Measurements from ENCODE around the gene LGALS16. TPM values are rescaled to one million over a fixed set of nuclear protein-coding genes. Genes with fewer than 3 reads are reported as not detected.

Gene LGALS16
- total and polyA plus RNA-seq, 2 donors: not detected

Small RNAs within 50 kb of the gene (small RNA-seq; reads per million reads assigned to genes)
- gene AC005176.2: not detected
- not detected for gene RPS29P27
- gene RPS29P30: not detected

Other genes with a start within 250 kb of the LGALS16 start
- gene ZFP36, start 249.1 kb upstream of the LGALS16 start, total RNA-seq: 13.0 TPM
- 759 TPM for gene ZFP36, start 249.1 kb upstream of the LGALS16 start, polyA plus RNA-seq
- gene PLEKHG2, start 243.2 kb upstream of the LGALS16 start, total RNA-seq: 28.9 TPM
- 30.5 TPM for gene PLEKHG2, start 243.2 kb upstream of the LGALS16 start, polyA plus RNA-seq
- gene RPS16, start 220.0 kb upstream of the LGALS16 start, total RNA-seq: 27.7 TPM
- gene RPS16, start 220.0 kb upstream of the LGALS16 start, polyA plus RNA-seq: 3,259 TPM
- gene SUPT5H, start 210.3 kb upstream of the LGALS16 start, total RNA-seq: 24.8 TPM
- 85.8 TPM for gene SUPT5H, start 210.3 kb upstream of the LGALS16 start, polyA plus RNA-seq
- gene TIMM50, start 175.1 kb upstream of the LGALS16 start, total RNA-seq: 24.0 TPM
- gene TIMM50, start 175.1 kb upstream of the LGALS16 start, polyA plus RNA-seq: 52.1 TPM
- not detected for gene DLL3, start 157.0 kb upstream of the LGALS16 start, total RNA-seq
- not detected for gene DLL3, start 157.0 kb upstream of the LGALS16 start, polyA plus RNA-seq
- gene SELENOV, start 140.8 kb upstream of the LGALS16 start, total RNA-seq: 0.37 TPM
- gene SELENOV, start 140.8 kb upstream of the LGALS16 start, polyA plus RNA-seq: not detected
- 5.3 TPM for gene EID2B, start 123.1 kb upstream of the LGALS16 start, total RNA-seq
- 6.9 TPM for gene EID2B, start 123.1 kb upstream of the LGALS16 start, polyA plus RNA-seq
- gene EID2, start 115.8 kb upstream of the LGALS16 start, total RNA-seq: 10.9 TPM
- gene EID2, start 115.8 kb upstream of the LGALS16 start, polyA plus RNA-seq: 13.8 TPM
- not detected for gene LGALS13, start 53.4 kb upstream of the LGALS16 start, total RNA-seq
- not detected for gene LGALS13, start 53.4 kb upstream of the LGALS16 start, polyA plus RNA-seq
- not detected for gene LGALS14, start 48.6 kb downstream of the LGALS16 start, total RNA-seq
- not detected for gene LGALS14, start 48.6 kb downstream of the LGALS16 start, polyA plus RNA-seq
- gene CLC, start 82.1 kb downstream of the LGALS16 start, total RNA-seq: 0.90 TPM
- not detected for gene CLC, start 82.1 kb downstream of the LGALS16 start, polyA plus RNA-seq
- not detected for gene LEUTX, start 122.9 kb downstream of the LGALS16 start, total RNA-seq
- not detected for gene LEUTX, start 122.9 kb downstream of the LGALS16 start, polyA plus RNA-seq
- gene DYRK1B, start 178.2 kb downstream of the LGALS16 start, total RNA-seq: 12.6 TPM
- gene DYRK1B, start 178.2 kb downstream of the LGALS16 start, polyA plus RNA-seq: 17.2 TPM
- gene FBL, start 190.5 kb downstream of the LGALS16 start, total RNA-seq: 146 TPM
- 281 TPM for gene FBL, start 190.5 kb downstream of the LGALS16 start, polyA plus RNA-seq